ENCODE data around the gene MPPED1. TPM values are rescaled to one million over a fixed set of nuclear protein-coding genes. Genes with fewer than 3 reads are reported as not detected.

The MPPED1 gene
- total and polyA plus RNA-seq, 12 donors, result 0.01 TPM; not detected in 11

GRCh38 chr22:43432883-43433415, 21.1 kb downstream of the MPPED1 start:
- ATAC-seq (no peak), DNase-seq (no peak)
- H3K4me1 ChIP-seq, result no peaks in the 10 kb centered on the region
- H3K36me3 ChIP-seq, result no peaks in the 10 kb centered on the region
- no peak overlapping the region for H3K27ac ChIP-seq
- no peak for TF ChIP-seq CTCF (IDR thresholded peaks at IDR 0.05)
- no peaks in the 10 kb centered on the region for H3K9me3 ChIP-seq
- 70 to 71% methylated on average over 5 of the region's 5 CpGs for WGBS, 2 donors
- intact Hi-C loops (cut with DNase I), result no loop called here
- no peak overlapping the region for H3K4me3 ChIP-seq
- peaks cover 0 to 80% (median 67%) of the 10 kb centered on the region in 7 donors for H3K27me3 ChIP-seq

GRCh38 chr22:43433451-43434274, 21.8 kb downstream of the MPPED1 start:
- no peak overlapping the region for H3K27ac ChIP-seq
- peaks cover 0 to 78% (median 66%) of the 10 kb centered on the region in 7 donors for H3K27me3 ChIP-seq
- no peaks in the 10 kb centered on the region for H3K4me1 ChIP-seq
- 78 to 82% methylated on average over 35 of the region's 35 CpGs for WGBS, 2 donors
- intact Hi-C loops (cut with DNase I), result no loop called here
- H3K4me3 ChIP-seq, result no peak overlapping the region
- no peak for TF ChIP-seq CTCF (IDR thresholded peaks at IDR 0.05)
- ATAC-seq, result no peak
- H3K36me3 ChIP-seq, result no peaks in the 10 kb centered on the region
- no peak for DNase-seq
- no peaks in the 10 kb centered on the region for H3K9me3 ChIP-seq

- 72 to 73% methylated on average over 25 of the region's 25 CpGs for WGBS, 2 donors
- TF ChIP-seq CTCF (IDR thresholded peaks at IDR 0.05), result no peak
- no peak overlapping the region for H3K27ac ChIP-seq
- H3K4me3 ChIP-seq, result no peak overlapping the region
- intact Hi-C loops (cut with DNase I), result no loop called here
- H3K27me3 ChIP-seq, result peaks cover 0 to 71% (median 59%) of the 10 kb centered on the region in 7 donors
- no peaks in the 10 kb centered on the region for H3K4me1 ChIP-seq
- ATAC-seq (no peak), DNase-seq (no peak)
- no peaks in the 10 kb centered on the region for H3K36me3 ChIP-seq
- no peaks in the 10 kb centered on the region for H3K9me3 ChIP-seq
Observed at GRCh38 chr22:43434275-43434927, 22.6 kb downstream of the MPPED1 start.

- peaks cover 0 to 68% (median 54%) of the 10 kb centered on the region in 7 donors for H3K27me3 ChIP-seq
- 82 to 84% methylated on average over 26 of the region's 26 CpGs for WGBS, 2 donors
Observed at GRCh38 chr22:43434928-43435311, 23.1 kb downstream of the MPPED1 start.

More at GRCh38 chr22:43434928-43435311, 23.1 kb downstream of the MPPED1 start:
- intact Hi-C loops (cut with DNase I), result no loop called here
- H3K36me3 ChIP-seq, result no peaks in the 10 kb centered on the region
- DNase-seq (no peak), ATAC-seq (no peak)
- H3K4me3 ChIP-seq, result no peak overlapping the region
- no peaks in the 10 kb centered on the region for H3K9me3 ChIP-seq
- H3K27ac ChIP-seq, result no peak overlapping the region
- TF ChIP-seq CTCF (IDR thresholded peaks at IDR 0.05), result no peak
- H3K4me1 ChIP-seq, result no peaks in the 10 kb centered on the region

Measured in heart right ventricle (tissue), 16 donors.